ENCODE data around the gene WDCP.

- TF ChIP-seq POLR2A (IDR thresholded peaks at IDR 0.05) (no peak), POLR2AphosphoS5 (IDR thresholded peaks at IDR 0.05) (no peak)
- TF ChIP-seq, protein P1, sequence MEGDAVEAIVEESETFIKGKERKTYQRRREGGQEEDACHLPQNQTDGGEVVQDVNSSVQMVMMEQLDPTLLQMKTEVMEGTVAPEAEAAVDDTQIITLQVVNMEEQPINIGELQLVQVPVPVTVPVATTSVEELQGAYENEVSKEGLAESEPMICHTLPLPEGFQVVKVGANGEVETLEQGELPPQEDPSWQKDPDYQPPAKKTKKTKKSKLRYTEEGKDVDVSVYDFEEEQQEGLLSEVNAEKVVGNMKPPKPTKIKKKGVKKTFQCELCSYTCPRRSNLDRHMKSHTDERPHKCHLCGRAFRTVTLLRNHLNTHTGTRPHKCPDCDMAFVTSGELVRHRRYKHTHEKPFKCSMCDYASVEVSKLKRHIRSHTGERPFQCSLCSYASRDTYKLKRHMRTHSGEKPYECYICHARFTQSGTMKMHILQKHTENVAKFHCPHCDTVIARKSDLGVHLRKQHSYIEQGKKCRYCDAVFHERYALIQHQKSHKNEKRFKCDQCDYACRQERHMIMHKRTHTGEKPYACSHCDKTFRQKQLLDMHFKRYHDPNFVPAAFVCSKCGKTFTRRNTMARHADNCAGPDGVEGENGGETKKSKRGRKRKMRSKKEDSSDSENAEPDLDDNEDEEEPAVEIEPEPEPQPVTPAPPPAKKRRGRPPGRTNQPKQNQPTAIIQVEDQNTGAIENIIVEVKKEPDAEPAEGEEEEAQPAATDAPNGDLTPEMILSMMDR (IDR thresholded peaks at IDR 0.05): no peak
Measured at GRCh38 chr2:24073816-24074215, 26.6 kb upstream of the WDCP start.

Data from breast epithelium (tissue), 3 donors.